Measurements from ENCODE around the gene BIRC6. TPM values are rescaled to one million over a fixed set of nuclear protein-coding genes. Genes with fewer than 3 reads are reported as not detected.
"Not testable (repeated sequence)": the region's sequence is repeated elsewhere in the genome, so short reads cannot be mapped to it uniquely, and the experiment has no call there.

BIRC6 gene, protein sequence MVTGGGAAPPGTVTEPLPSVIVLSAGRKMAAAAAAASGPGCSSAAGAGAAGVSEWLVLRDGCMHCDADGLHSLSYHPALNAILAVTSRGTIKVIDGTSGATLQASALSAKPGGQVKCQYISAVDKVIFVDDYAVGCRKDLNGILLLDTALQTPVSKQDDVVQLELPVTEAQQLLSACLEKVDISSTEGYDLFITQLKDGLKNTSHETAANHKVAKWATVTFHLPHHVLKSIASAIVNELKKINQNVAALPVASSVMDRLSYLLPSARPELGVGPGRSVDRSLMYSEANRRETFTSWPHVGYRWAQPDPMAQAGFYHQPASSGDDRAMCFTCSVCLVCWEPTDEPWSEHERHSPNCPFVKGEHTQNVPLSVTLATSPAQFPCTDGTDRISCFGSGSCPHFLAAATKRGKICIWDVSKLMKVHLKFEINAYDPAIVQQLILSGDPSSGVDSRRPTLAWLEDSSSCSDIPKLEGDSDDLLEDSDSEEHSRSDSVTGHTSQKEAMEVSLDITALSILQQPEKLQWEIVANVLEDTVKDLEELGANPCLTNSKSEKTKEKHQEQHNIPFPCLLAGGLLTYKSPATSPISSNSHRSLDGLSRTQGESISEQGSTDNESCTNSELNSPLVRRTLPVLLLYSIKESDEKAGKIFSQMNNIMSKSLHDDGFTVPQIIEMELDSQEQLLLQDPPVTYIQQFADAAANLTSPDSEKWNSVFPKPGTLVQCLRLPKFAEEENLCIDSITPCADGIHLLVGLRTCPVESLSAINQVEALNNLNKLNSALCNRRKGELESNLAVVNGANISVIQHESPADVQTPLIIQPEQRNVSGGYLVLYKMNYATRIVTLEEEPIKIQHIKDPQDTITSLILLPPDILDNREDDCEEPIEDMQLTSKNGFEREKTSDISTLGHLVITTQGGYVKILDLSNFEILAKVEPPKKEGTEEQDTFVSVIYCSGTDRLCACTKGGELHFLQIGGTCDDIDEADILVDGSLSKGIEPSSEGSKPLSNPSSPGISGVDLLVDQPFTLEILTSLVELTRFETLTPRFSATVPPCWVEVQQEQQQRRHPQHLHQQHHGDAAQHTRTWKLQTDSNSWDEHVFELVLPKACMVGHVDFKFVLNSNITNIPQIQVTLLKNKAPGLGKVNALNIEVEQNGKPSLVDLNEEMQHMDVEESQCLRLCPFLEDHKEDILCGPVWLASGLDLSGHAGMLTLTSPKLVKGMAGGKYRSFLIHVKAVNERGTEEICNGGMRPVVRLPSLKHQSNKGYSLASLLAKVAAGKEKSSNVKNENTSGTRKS (N-terminal part only)
- polyA plus RNA-seq (ENCODE audit: insufficient read length in 10 of 10): 10 to 100 TPM; 37.3 to 57.3 (median 52.6) TPM
- long read RNA-seq, donor 1: 0 reads
- long read RNA-seq, donor 2: 0 reads
- long read RNA-seq, donor 3: 0 reads
- long read RNA-seq, donor 4: 0 reads
- long read RNA-seq, donor 5, partial matches to known transcripts: 6 of 7 reads
- long read RNA-seq, donor 5, other reads (novel, unspliced or antisense): 0 of 7 reads
- long read RNA-seq, donor 6: 0 reads
- long read RNA-seq, donor 7, partial matches to known transcripts: 0 of 1 reads
- long read RNA-seq, donor 7, other reads (novel, unspliced or antisense): 0 of 1 reads
- long read RNA-seq, donor 8, partial matches to known transcripts: 14 of 14 reads
- long read RNA-seq, donor 8, other reads (novel, unspliced or antisense): 0 of 14 reads
- long read RNA-seq, donor 9: 0 reads

- peak; percentile 97 to 98 (median 97) for DNase-seq
These were observed at the start of gene BIRC6 for GRCh38 chr2:32356681-32357317. TSS of gene BIRC6 (plus strand) at chr2:32357023. CDS start at chr2:32357162, 139 bp downstream.

DNA sequence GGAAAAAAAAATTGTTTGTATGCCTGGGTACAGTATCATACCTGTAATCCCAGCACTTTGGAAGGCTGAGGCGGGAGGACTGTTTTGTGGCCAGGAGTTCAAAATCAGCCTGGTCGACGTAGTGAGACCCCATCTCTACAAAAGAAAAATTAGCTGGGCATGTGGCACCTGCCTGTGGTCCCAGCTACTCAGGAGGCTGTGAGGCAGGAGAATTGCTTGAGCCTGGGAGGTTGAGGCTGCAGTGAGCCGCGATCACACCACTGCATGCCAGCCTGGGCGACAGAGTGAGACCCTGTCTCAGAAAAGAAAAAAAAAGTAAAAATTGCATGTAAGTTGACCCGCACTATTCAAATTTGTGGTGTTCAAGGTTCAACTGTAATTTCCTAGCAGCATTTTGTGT, 46.2 kb upstream of the BIRC6 start:
- DNase-seq: no peak

GRCh38 chr2:32314886-32315285, 41.9 kb upstream of the BIRC6 start:
- no peak for DNase-seq

DNA sequence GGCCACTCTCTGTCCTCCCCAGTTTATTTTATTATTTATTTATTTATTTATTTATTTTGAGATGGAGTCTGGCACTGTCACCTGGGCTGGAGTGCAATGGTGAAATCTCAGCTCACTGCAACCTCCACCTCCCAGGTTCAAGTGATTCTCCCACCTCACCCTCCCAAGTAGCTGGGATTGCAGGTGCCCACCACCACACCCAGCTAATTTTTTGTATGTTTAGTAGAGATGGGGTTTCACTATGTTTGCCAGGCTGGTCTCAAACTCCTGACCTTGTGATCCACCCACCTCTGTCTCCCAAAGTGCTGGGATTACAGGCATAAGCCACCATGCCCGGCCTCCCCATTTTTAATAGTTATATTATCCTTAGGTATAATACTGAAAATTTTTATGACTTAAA, 28.1 kb upstream of the BIRC6 start:
- not testable (repeated sequence) for DNase-seq

GRCh38 chr2:32329180-32329980, 27.4 kb upstream of the BIRC6 start:
- DNase-seq: not testable (repeated sequence)

DNA sequence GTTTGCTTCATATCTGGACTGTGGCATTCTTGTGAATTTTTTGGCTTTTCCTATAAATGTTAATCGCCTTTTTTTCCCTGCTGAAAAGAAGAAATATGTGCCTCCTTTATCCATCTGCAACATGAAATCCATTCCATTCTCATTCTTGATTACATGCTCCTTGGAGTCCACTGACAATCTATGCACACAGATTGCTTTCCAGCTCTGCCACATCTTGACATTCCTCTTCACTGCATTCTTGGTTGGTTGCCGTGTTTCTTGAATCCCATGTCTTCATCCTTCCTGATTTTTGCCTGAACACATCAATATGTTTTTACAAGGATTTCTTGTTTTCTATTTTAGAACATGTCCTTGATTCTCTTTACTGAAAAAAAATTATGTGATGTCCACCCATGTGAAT, 26.7 kb upstream of the BIRC6 start:
- peak in 1 of 3 donors; percentile 12 for DNase-seq

DNA sequence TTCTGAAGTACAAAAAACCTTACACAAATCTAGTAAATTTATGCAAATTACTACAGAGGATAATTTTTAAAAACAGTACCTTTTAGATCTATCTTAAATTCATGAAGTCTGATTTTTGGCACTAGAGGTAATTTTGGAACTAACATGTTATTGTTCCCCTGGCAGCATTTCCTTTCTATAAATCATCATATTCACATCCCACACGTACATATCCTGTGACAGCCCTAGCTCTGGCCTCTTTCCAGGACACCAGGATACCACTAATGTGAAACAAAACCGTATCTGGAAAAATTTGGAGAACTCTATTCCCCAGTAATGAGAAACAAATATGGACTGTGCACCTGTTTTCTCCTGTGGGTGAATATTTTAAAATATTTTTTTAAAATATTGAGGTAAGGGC, 14.0 kb upstream of the BIRC6 start:
- DNase-seq: peak; percentile 6 to 47 (median 14)

- not testable (repeated sequence) for DNase-seq
These were observed 6.0 kb upstream of the BIRC6 start for GRCh38 chr2:32350797-32351196.

DNA sequence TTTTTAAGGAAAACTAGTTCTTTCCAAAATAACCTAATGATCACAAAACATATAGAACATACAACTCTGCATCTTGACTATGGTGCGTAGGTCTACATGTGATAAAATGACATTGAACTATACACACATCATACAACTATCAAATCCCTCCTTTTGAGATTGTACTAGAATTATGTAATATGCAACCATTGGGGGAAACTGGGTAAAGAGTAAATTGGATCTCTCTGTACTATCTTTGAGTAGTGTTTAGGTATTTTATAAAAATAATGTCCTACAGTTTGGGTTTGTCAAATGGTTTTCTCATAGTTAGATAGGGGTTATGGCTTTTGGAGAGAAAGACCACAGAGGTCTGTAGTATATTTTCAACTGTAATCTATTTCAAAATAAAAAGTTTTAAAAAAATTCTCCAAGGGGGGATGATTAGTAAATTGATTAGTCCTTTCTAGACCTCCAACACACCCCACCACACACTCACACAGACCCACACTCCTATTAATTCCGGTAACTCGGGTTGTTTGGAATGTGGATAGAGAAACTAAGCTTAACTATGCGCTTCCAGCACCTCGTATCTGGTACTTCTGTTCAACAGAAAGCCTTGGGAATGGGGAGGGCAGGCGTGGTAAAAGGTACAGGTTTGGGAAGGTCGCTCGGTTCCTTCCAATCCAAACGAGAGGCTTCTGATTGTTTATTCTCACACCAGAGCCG, 695 bp upstream of the BIRC6 start:
- peak in 1 of 3 donors; percentile 8 for DNase-seq

DNA sequence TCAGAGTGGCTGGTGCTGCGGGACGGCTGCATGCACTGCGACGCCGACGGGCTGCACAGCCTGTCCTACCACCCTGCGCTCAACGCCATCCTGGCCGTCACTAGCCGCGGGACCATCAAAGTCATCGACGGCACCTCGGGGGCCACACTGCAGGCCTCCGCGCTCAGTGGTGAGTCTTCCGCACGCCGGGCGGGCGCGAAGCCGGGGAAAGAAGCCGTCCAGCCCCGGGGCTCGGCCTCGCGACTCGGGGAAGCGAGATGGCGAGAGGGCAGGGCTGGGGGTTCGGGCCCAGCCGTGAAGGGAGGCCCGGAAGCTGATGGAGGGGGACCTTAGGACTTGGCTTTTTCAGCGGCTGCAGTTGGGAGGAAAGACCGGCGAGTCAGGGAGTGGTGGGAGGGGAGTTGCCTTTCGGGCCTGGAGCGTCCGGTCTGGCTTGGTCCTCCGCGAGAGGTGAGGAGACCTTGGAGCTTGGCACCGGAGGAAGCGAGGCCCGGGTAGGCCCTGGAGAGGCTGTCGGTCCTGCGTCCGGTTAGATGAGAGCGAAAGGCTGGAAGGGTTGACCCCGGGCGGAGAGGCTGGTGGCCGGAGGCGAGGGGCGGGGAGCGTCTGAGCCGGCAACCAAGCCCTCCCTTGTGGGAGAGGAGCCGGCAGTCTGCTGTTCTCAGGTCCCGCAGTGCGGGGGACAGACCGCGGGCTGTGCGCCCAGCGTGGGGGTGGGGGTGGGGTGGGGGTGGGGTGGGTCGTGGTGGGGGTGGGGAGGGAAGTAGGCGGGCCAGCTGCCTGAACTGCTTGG, 691 bp downstream of the BIRC6 start:
- peak in 2 of 3 donors; percentile 13 to 36 for DNase-seq

- DNase-seq: peak in 2 of 3 donors; percentile 4 to 40
These were observed 1.3 kb downstream of the BIRC6 start for GRCh38 chr2:32358111-32358482.

- DNase-seq: no peak
These were observed 3.6 kb downstream of the BIRC6 start for GRCh38 chr2:32360416-32360815.

- DNase-seq: not testable (repeated sequence)
These were observed 6.2 kb downstream of the BIRC6 start for GRCh38 chr2:32362997-32363396.

DNA sequence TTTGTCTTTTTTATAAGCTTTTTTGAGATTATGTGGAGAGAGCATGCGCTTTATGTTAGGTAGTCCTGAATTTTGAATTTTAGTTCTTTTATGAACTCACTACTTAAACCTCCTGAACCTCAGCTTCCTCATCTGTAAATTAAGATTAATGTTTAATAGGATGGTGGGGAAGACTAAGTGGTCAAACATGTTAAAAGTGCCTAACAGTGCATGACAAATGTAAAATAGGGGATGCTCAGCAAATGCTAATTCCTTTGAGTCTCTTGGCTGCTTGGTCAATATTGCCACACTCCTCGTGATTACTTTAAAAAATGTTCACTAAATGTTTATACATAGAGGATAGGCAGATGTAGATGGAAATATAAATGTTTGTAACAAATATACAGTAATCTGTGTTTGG, 6.8 kb downstream of the BIRC6 start:
- no peak for DNase-seq

DNA sequence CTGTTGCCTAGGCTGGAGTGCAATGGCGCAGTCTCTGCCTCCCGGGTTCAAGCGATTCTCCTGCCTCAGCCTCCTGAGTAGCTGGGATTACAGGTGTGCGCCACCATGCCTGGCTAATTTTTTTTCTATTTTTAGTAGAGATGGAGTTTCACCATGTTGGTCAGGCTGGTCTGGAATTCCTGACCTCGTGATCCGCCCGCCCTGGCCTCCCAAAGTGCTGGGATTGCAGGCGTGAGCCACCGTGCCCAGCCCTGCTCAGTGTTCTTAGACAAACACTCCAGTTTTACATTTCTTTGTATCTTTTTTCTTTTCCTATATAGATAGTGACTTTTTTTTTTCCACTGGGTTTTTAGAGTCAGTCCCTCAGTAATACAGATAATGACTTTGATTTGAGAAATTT, 7.5 kb downstream of the BIRC6 start:
- DNase-seq: not testable (repeated sequence)

GRCh38 chr2:32365679-32366078, 8.9 kb downstream of the BIRC6 start:
- not testable (repeated sequence) for DNase-seq

DNA sequence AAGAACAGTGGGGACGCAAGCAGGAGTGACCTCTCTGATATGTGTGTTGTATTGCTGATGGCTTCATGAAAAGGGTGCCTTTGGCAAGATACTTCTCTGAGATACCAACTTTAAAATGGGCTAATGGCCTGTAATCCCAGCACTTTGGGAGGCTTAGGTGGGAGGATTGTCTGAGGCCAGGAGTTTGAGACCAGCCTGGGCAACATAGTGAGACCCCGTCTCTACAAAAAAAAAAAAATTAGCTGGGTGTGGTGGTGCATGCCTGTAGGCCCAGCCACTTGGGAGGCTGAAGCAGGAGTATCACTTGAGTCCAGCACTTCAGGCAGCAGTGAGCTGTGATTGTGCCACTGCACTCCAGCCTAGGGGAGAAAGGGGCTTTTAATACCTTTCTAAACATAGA, 9.8 kb downstream of the BIRC6 start:
- DNase-seq: no peak

- DNase-seq: no peak
These were observed 12.4 kb downstream of the BIRC6 start for GRCh38 chr2:32369222-32369621.
